ENCODE results near the gene DNAH7.

GRCh38 chr2:196096982-196097745 lies 28.5 kb upstream of the DNAH7 start:
- TF ChIP-seq YY1 (IDR thresholded peaks at IDR 0.05; ENCODE audit: insufficient read depth, insufficient read length): no peak
- no peak for TF ChIP-seq ZNF274 (IDR thresholded peaks at IDR 0.05; ENCODE audit: low read depth, low read length)
- no peak for TF ChIP-seq SUZ12 (IDR thresholded peaks at IDR 0.05; ENCODE audit: extremely low read depth, insufficient read depth, insufficient read length)

Measured in NT2/D1 (cell line).